COR-L47 (cell line): Measurements from ENCODE around the gene TMEM121B.

Experiments
- DNase-seq: peaks from one replicate; lab custom pipeline; 2025; lab: John Stamatoyannopoulos, UW

TMEM121B gene

DNA sequence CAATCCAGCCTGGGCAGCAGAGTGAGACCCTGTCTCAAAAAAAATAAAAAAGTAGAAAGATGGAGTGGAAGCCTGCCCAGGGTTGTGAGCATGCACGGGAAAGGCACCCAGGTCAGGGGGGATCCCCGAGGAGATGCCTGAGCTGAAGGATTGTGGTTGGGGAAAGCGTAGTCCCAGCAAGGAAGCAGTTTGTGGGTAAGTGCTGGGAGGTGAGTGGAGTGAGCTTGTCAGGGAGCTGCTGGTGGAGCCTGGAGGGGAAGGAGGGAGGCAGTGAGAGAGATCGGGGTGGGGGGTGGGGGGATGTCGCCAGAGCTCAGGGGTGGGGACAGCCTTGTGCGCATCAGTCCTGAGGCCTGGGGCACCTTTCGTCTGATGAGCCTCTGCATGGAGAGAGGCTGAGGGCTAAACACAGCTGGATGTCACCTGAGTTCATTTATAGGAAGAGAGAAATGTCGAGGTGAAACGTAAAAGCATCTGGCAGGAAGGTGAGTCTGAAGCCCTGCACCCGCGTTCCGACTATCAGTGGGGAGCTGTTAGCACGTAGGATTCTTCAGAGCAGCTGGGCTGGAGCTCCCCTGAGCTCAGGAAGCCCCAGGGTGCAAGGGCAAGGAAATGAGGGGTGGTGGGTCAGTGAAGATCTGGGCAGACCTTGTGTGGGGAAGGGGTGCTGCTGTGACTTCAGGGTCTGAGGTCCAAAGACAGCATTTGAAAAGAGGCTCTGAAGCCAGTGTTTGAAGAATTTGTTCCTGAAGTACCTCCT, 10.2 kb downstream of the TMEM121B start:
- DNase-seq: no peak

DNA sequence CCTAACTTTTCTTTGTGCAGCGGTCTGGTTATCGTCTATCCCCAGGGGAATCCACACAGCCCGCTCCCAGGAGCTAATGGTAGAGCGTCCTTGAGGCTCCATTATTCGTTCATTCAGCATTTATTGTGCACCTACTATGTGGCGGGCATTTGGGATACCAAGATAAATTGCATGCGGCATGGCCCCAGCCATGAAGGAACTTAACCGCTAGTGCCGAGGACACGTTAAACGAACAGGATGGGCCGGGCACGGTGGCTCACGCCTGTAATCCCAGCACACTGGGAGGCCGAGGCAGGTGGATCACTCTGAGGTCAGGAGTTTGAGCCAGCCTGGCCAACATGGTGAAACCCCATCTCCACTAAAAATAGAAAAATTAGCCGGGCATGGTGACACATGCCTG, 11.2 kb downstream of the TMEM121B start:
- DNase-seq: no peak

DNA sequence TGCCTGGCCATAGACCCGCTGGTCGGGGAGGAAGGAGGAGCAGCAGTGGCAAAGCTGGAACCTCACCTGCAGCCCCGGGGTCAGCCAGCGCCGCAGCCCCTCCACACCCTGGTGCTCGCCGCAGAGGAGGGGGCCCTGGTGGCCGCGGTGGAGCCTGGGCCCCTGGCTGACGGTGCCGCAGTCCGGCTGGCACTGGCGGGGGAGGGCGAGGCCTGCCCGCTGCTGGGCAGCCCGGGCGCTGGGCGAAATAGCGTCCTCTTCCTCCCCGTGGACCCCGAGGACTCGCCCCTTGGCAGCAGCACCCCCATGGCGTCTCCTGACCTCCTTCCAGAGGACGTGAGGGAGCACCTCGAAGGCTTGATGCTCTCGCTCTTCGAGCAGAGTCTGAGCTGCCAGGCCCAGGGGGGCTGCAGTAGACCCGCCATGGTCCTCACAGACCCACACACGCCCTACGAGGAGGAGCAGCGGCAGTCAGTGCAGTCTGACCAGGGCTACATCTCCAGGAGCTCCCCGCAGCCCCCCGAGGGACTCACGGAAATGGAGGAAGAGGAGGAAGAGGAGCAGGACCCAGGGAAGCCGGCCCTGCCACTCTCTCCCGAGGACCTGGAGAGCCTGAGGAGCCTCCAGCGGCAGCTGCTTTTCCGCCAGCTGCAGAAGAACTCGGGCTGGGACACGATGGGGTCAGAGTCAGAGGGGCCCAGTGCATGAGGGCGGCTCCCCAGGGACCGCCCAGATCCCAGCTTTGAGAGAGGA, 11.9 kb downstream of the TMEM121B start:
- DNase-seq: no peak

DNA sequence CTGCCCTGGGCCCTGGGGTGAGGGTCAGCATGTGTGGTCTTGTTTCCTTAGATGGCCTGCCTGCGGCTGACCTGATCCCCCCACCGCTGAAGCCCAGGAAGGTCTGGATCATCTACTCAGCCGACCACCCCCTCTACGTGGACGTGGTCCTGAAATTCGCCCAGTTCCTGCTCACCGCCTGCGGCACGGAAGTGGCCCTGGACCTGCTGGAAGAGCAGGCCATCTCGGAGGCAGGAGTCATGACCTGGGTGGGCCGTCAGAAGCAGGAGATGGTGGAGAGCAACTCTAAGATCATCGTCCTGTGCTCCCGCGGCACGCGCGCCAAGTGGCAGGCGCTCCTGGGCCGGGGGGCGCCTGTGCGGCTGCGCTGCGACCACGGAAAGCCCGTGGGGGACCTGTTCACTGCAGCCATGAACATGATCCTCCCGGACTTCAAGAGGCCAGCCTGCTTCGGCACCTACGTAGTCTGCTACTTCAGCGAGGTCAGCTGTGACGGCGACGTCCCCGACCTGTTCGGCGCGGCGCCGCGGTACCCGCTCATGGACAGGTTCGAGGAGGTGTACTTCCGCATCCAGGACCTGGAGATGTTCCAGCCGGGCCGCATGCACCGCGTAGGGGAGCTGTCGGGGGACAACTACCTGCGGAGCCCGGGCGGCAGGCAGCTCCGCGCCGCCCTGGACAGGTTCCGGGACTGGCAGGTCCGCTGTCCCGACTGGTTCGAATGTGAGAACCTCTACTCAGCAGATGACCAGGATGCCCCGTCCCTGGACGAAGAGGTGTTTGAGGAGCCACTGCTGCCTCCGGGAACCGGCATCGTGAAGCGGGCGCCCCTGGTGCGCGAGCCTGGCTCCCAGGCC, 12.7 kb downstream of the TMEM121B start:
- no peak for DNase-seq

DNA sequence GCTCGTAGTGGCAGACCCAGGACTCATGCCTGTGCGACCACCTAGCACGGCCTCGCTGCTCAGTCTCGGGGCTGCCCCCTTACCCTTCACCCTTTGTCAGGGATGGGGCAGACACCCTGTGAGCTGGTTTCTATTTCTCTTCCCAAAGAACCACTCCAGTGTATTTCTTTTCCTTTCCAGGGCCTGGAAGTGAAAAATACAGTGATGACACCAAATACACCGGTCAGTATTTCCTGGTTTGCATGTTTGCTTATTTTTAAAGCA, 13.7 kb downstream of the TMEM121B start:
- no peak for DNase-seq

GRCh38 chr22:17106785-17107546, 14.2 kb downstream of the TMEM121B start:
- DNase-seq: no peak

GRCh38 chr22:17106161-17106784, 14.9 kb downstream of the TMEM121B start:
- DNase-seq: no peak

- DNase-seq: no peak
Measured at GRCh38 chr22:17105143-17106129, 15.7 kb downstream of the TMEM121B start.

DNA sequence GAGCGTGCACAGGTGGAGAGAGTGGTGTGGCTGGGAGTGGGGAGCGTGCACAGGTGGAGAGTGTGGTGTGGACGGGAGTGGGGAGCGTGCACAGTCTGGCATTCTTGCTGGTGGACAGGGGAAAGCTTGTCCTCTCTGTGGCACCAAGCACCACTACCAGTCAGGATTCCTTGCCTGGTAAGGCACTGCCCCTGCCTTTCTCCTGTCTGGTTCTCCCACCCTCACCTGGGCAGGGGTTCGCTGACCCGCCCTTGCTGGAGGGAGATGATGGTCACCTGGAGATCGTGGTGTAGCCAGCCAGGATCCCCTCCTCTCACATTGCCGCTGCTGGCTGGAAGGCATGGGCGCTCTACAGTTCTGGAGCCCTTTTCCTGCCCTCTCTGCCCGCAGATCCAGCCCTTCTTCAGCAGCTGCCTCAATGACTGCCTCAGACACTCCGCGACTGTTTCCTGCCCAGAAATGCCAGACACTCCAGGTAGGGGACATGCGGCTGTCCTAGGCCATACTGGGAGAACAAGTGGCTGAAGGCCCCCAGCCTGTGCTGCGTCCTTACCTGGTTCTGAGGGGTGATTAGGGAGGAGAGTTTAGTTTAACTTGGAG, 16.7 kb downstream of the TMEM121B start:
- DNase-seq: no peak

DNA sequence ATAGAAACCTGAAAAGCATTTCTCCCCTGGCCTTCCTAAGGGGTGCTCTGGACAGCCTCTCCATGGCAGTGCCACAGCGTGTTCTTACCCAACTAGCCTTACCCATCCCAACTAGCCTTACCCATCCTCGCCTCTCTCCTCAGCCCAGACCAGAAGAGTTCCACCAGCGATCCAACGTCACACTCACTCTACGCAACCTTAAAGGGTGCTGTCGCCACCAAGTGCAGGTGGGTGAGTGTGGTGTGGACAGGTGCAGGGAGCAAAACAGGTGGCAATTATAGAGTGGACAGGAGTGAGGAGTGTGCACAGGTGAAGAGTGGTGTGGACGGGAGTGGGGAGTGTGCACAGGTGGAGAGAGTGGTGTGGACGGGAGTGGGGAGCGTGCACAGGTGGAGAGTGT, 17.8 kb downstream of the TMEM121B start:
- DNase-seq: no peak

- no peak for DNase-seq
Measured at GRCh38 chr22:17102297-17102667, 18.9 kb downstream of the TMEM121B start.

DNA sequence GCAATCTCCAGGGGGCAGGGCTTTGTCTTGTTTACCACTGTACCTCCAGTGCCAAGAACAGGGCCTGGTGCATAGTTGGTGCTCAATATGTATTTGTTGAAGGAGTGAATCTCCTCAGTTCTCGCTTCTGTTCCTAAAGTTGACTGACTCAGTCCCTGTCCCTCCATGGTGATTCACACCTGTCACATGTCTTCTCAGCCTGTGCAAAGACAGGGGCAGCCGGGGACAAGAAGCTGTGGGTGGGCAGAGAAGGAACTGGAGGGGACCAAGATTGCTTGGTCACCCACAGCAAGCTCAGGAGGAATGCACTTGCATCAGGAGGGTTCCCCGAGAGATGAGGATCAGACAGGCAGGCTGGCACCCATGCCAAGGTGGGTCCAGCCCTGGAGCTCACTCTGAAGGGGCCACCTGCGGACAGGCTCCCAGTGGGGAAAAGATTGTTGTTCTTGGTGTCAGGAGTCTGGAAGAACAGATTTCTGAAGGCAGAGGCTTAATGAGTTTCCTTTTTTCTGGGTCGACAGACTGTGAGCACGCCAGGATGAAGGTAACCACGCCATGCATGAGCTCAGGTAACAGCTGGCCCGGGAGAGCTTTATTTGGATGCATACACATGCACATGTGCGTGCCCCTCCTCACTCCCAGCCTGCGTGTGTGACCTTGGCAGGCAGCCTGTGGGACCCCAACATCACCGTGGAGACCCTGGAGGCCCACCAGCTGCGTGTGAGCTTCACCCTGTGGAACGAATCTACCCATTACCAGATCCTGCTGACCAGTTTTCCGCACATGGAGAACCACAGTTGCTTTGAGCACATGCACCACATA, 19.5 kb downstream of the TMEM121B start:
- no peak for DNase-seq

DNA sequence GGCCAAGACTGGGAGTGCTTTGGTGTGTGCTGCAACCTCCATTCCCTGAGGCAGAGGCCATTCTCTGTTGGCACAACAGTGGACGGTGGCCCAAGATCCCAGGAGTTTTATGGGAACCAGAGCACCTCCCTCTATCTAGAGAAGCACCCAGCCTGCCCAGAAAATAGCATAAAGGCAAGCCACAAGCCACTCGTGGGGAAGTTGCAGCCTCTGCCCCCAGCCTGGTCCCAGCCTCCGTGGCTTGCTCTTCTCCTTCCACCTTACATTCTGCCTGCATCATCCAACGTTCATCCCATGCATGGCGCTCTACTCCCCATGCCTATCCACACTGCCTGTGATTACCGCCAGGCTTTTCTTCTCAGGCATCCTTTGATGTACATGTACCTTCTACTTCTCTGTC, 20.5 kb downstream of the TMEM121B start:
- no peak for DNase-seq

GRCh38 chr22:17098379-17098819, 22.8 kb downstream of the TMEM121B start:
- no peak for DNase-seq

DNA sequence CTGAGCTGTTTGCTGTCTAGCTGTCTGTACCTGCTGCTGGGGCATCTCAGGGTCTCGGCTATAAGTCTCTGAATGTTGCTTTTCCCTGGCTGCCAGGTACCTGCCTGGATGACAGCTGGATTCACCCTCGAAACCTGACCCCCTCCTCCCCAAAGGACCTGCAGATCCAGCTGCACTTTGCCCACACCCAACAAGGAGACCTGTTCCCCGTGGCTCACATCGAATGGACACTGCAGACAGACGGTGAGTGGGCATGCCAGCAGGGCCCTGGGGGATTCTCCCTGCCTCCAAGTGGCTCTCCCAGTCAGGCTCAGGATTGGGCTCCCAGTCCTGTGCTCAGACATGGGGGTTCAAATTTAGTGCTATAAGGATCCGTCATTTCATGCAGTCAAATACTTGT, 23.5 kb downstream of the TMEM121B start:
- no peak for DNase-seq

GRCh38 chr22:17097062-17097461, 24.1 kb downstream of the TMEM121B start:
- no peak for DNase-seq

DNA sequence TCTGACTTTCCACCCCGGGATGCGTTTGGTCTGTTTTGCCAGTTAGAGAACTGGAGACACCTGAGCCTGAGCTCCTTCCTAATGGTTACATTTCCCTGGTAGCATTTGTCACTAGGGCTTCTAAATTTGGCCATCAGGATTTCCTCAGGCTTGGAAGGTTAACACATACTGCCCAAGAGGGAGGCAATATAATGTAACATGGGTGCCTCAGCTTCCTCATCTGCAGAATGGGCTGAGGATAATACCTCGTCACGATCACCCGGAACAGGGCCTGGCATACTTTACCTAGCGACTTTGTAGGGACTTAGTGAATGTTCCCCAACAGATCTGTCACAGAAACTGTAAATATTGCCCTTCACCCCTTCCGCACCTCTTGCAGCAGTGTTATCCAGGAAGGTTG, 25.1 kb downstream of the TMEM121B start:
- DNase-seq: no peak

- no peak for DNase-seq
Measured at GRCh38 chr22:17095538-17095937, 25.6 kb downstream of the TMEM121B start.

DNA sequence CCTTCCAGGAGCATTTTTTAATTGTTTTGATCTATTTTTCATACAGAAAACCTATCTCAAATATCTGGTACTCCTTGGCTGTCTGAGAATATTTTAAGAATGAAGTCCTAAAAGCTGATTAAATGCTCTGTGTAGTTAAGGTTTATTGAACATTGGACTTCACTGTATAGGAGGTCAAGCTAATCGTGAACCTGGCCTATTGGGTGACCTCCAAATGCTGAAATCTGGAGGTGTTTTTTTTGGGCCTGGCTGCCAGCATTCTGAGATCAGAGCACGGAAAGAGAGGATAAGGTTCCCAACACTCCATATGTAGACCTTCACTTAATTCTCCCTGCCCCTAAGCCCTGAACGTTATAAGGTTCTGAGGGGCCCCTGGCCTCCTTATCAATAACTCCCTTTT, 28.1 kb downstream of the TMEM121B start:
- no peak for DNase-seq
